GM10266 (cell line): ENCODE results near the gene PARD3B.

Experiments used
- DNase-seq: peaks from one replicate; pipeline ENCODE4 v3.0.0; 2012; ENCODE audit errors: extremely low spot score
- CTCF ChIP-seq: IDR thresholded peaks from 2 replicates; pipeline ENCODE4 v1.5.1; 2012; ENCODE audit warnings: mild to moderate bottlenecking, low read depth; ENCODE audit not compliant: control insufficient read depth, insufficient read depth; ENCODE audit errors: missing control alignments

PARD3B gene

GRCh38 chr2:205352593-205352992, 807.3 kb downstream of the PARD3B start:
- DNase-seq, result no peak
- no peak for TF ChIP-seq CTCF

- no peak for TF ChIP-seq CTCF
- DNase-seq, result no peak
These were observed 812.5 kb downstream of the PARD3B start for GRCh38 chr2:205357732-205358131.

GRCh38 chr2:205358351-205358815, 813.1 kb downstream of the PARD3B start:
- TF ChIP-seq CTCF, result no peak
- DNase-seq, result no peak

- TF ChIP-seq CTCF, result no peak
- no peak for DNase-seq
These were observed 816.0 kb downstream of the PARD3B start for GRCh38 chr2:205361272-205361671.

- DNase-seq, result no peak
- TF ChIP-seq CTCF, result no peak
These were observed 816.7 kb downstream of the PARD3B start for GRCh38 chr2:205361970-205362369.

GRCh38 chr2:205364261-205364660, 819.0 kb downstream of the PARD3B start:
- DNase-seq, result no peak
- TF ChIP-seq CTCF, result no peak

GRCh38 chr2:205366336-205367060, 821.2 kb downstream of the PARD3B start:
- no peak for DNase-seq
- TF ChIP-seq CTCF, result no peak
